ENCODE measurements around the gene RB1. TPM values are rescaled to one million over a fixed set of nuclear protein-coding genes. Genes with fewer than 3 reads are reported as not detected.

RB1 gene
- total RNA-seq, 2 donors from 2014 or later = 28.5 TPM

GRCh38 chr13:48429036-48429435, 125.5 kb downstream of the RB1 start:
- H3K4me1 ChIP-seq = no peaks in the 10 kb centered on the region
- H3K9me3 ChIP-seq = no peaks in the 10 kb centered on the region

GRCh38 chr13:48429886-48430285, 126.3 kb downstream of the RB1 start:
- DNase-seq = no peak
- intact Hi-C loops (cut with DNase I) = no loop called here

More at GRCh38 chr13:48429036-48429435, 125.5 kb downstream of the RB1 start:
- intact Hi-C loops (cut with DNase I) = no loop called here
- no peaks in the 10 kb centered on the region for H3K27me3 ChIP-seq
- H3K27ac ChIP-seq = no peak overlapping the region
- no peak overlapping the region for H3K4me3 ChIP-seq
- H3K9ac ChIP-seq (ENCODE audit: low read depth in 2 of 2, low read length in 2 of 2) = no peak overlapping the region
- H3K36me3 ChIP-seq = no peaks in the 10 kb centered on the region
- no peak for DNase-seq
- TF ChIP-seq CTCF (IDR thresholded peaks at IDR 0.05) = no peak

GRCh38 chr13:48431431-48431830, 127.9 kb downstream of the RB1 start:
- Histone ChIP-seq H3K36me3 (no peaks in the 10 kb centered on the region), H3K4me1 (no peaks in the 10 kb centered on the region), H3K9me3 (no peaks in the 10 kb centered on the region), H3K9ac (ENCODE audit: low read depth in 2 of 2, low read length in 2 of 2) (no peak overlapping the region), H3K27ac (no peak overlapping the region), H3K4me3 (no peak overlapping the region), H3K27me3 (no peaks in the 10 kb centered on the region)
- TF ChIP-seq CTCF (IDR thresholded peaks at IDR 0.05) = no peak
- intact Hi-C loops (cut with DNase I) = no loop called here
- DNase-seq = no peak

More at GRCh38 chr13:48429886-48430285, 126.3 kb downstream of the RB1 start:
- H3K36me3 ChIP-seq = no peaks in the 10 kb centered on the region
- no peak overlapping the region for H3K4me3 ChIP-seq
- no peak for TF ChIP-seq CTCF (IDR thresholded peaks at IDR 0.05)
- H3K27me3 ChIP-seq = no peaks in the 10 kb centered on the region
- no peaks in the 10 kb centered on the region for H3K4me1 ChIP-seq
- no peaks in the 10 kb centered on the region for H3K9me3 ChIP-seq
- no peak overlapping the region for H3K9ac ChIP-seq (ENCODE audit: low read depth in 2 of 2, low read length in 2 of 2)
- H3K27ac ChIP-seq = no peak overlapping the region

- Histone ChIP-seq H3K36me3 (no peaks in the 10 kb centered on the region), H3K9ac (ENCODE audit: low read depth in 2 of 2, low read length in 2 of 2) (no peak overlapping the region), H3K9me3 (no peaks in the 10 kb centered on the region), H3K27me3 (no peaks in the 10 kb centered on the region), H3K27ac (no peak overlapping the region), H3K4me1 (no peaks in the 10 kb centered on the region), H3K4me3 (no peak overlapping the region)
- no peak for TF ChIP-seq CTCF (IDR thresholded peaks at IDR 0.05)
- DNase-seq = no peak
- intact Hi-C loops (cut with DNase I) = no loop called here
Measured at GRCh38 chr13:48431987-48432615, 128.6 kb downstream of the RB1 start.

- Histone ChIP-seq H3K9ac (ENCODE audit: low read depth in 2 of 2, low read length in 2 of 2) (no peak overlapping the region), H3K27ac (no peak overlapping the region), H3K27me3 (no peaks in the 10 kb centered on the region), H3K4me3 (no peak overlapping the region), H3K4me1 (no peaks in the 10 kb centered on the region), H3K36me3 (no peaks in the 10 kb centered on the region), H3K9me3 (no peaks in the 10 kb centered on the region)
- intact Hi-C loops (cut with DNase I) = no loop called here
- DNase-seq = no peak
- TF ChIP-seq CTCF (IDR thresholded peaks at IDR 0.05) = no peak
Measured at GRCh38 chr13:48434200-48434599, 130.6 kb downstream of the RB1 start.

Data from colonic mucosa (tissue), 4 donors.